ENCODE data around the gene FKBP3.
A peak's percentile ranks its signal among the peaks of the same experiment; 100 is the strongest.
"Not testable (repeated sequence)": the region's sequence is repeated elsewhere in the genome, so short reads cannot be mapped to it uniquely, and the experiment has no call there.

The FKBP3 gene

GRCh38 chr14:45150386-45150890 is 16.2 kb upstream of the FKBP3 start:
- no peak overlapping the region for H3K4me3 ChIP-seq (ENCODE audit: low read depth, low read length)
- TF ChIP-seq CTCF (IDR thresholded peaks at IDR 0.05; ENCODE audit: low read depth, low read length, missing control alignments): no peak
- DNase-seq (ENCODE audit: low read depth): no peak

GRCh38 chr14:45149602-45150001 is 15.3 kb upstream of the FKBP3 start:
- DNase-seq (ENCODE audit: low read depth): no peak
- no peak overlapping the region for H3K4me3 ChIP-seq (ENCODE audit: low read depth, low read length)
- TF ChIP-seq CTCF (IDR thresholded peaks at IDR 0.05; ENCODE audit: low read depth, low read length, missing control alignments): no peak

- no peak for TF ChIP-seq CTCF (IDR thresholded peaks at IDR 0.05; ENCODE audit: low read depth, low read length, missing control alignments)
- no peak for DNase-seq (ENCODE audit: low read depth)
Measured at GRCh38 chr14:45145214-45145613, 10.9 kb upstream of the FKBP3 start.

GRCh38 chr14:45144658-45145057 is 10.4 kb upstream of the FKBP3 start:
- TF ChIP-seq CTCF (IDR thresholded peaks at IDR 0.05; ENCODE audit: low read depth, low read length, missing control alignments): no peak
- DNase-seq (ENCODE audit: low read depth): no peak
- H3K4me3 ChIP-seq (ENCODE audit: low read depth, low read length): no peak overlapping the region

More at GRCh38 chr14:45145214-45145613, 10.9 kb upstream of the FKBP3 start:
- H3K4me3 ChIP-seq (ENCODE audit: low read depth, low read length): no peak overlapping the region

- not testable (repeated sequence) for H3K4me3 ChIP-seq (ENCODE audit: low read depth, low read length); DNase-seq (ENCODE audit: low read depth)
Measured at GRCh38 chr14:45142083-45142482, 7.8 kb upstream of the FKBP3 start.

GRCh38 chr14:45140661-45141187 is 6.4 kb upstream of the FKBP3 start:
- no peak for DNase-seq (ENCODE audit: low read depth)
- H3K4me3 ChIP-seq (ENCODE audit: low read depth, low read length): no peak overlapping the region
- TF ChIP-seq CTCF (IDR thresholded peaks at IDR 0.05; ENCODE audit: low read depth, low read length, missing control alignments): no peak

GRCh38 chr14:45136399-45136798 is 2.1 kb upstream of the FKBP3 start:
- H3K4me3 ChIP-seq (ENCODE audit: low read depth, low read length): peak overlapping the region; percentile 96
- TF ChIP-seq CTCF (IDR thresholded peaks at IDR 0.05; ENCODE audit: low read depth, low read length, missing control alignments): no peak
- no peak for DNase-seq (ENCODE audit: low read depth)
